ENCODE data around the gene ZNF497.

The ZNF497 gene

DNA sequence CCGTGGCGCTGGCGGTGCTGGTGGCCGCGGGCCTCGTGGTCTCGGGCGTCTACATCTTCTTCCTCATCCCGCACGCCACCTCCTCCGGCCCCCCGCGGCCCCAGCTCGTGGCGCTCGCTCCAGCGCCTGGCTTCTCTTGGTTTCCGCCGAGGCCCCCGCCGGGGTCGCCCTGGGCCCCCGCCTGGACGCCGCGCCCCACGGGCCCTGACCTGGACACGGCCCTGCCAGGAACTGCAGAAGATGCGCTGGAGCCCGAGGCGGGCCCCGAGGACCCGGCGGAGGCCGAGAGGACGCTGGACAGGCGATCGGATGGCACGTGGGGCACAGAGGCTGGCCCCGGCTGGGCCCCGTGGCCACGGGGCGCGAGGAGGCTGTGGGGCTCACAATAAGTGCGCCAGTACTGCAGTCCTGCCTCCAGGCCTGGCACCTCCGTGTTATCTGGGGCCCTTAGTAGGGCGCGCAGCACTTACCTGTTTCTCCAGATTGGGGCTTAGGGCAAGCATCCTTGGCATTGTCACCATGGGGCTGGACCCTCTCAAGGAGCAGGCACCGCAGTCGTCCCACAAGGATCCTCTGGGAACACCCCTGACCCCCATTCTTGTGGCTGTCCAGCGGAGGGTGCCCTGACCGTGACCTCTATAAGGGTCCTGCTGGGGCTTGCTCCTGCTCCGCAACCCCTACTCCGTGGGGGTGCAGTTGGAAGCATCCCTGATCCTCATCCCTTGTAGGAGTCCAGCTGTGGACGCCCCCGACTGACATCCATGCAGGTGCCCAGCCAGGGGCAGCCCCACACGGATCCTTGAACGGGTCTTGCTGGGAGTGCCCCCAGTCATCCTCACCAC is 34.4 kb upstream of the ZNF497 start:
- Histone ChIP-seq H3K36me3 (ENCODE audit: control insufficient read depth, insufficient read depth, low read length) (no peaks in the 10 kb centered on the region), H3K9me3 (ENCODE audit: control insufficient read depth, low read length) (no peaks in the 10 kb centered on the region), H3K4me1 (peaks cover 4% of the 10 kb centered on the region), H3K27ac (no peak overlapping the region), H3K4me3 (ENCODE audit: low read depth, low read length) (no peak overlapping the region), H3K79me2 (peaks cover 2% of the 10 kb centered on the region), H3K4me2 (ENCODE audit: low read length) (no peak overlapping the region), H2AFZ (no peak overlapping the region), H3K9ac (no peak overlapping the region), H3K27me3 (ENCODE audit: control insufficient read depth, insufficient read depth, low read length) (no peaks in the 10 kb centered on the region)
- TF ChIP-seq, protein P1, sequence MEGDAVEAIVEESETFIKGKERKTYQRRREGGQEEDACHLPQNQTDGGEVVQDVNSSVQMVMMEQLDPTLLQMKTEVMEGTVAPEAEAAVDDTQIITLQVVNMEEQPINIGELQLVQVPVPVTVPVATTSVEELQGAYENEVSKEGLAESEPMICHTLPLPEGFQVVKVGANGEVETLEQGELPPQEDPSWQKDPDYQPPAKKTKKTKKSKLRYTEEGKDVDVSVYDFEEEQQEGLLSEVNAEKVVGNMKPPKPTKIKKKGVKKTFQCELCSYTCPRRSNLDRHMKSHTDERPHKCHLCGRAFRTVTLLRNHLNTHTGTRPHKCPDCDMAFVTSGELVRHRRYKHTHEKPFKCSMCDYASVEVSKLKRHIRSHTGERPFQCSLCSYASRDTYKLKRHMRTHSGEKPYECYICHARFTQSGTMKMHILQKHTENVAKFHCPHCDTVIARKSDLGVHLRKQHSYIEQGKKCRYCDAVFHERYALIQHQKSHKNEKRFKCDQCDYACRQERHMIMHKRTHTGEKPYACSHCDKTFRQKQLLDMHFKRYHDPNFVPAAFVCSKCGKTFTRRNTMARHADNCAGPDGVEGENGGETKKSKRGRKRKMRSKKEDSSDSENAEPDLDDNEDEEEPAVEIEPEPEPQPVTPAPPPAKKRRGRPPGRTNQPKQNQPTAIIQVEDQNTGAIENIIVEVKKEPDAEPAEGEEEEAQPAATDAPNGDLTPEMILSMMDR (IDR thresholded peaks at IDR 0.05), result no peak

DNA sequence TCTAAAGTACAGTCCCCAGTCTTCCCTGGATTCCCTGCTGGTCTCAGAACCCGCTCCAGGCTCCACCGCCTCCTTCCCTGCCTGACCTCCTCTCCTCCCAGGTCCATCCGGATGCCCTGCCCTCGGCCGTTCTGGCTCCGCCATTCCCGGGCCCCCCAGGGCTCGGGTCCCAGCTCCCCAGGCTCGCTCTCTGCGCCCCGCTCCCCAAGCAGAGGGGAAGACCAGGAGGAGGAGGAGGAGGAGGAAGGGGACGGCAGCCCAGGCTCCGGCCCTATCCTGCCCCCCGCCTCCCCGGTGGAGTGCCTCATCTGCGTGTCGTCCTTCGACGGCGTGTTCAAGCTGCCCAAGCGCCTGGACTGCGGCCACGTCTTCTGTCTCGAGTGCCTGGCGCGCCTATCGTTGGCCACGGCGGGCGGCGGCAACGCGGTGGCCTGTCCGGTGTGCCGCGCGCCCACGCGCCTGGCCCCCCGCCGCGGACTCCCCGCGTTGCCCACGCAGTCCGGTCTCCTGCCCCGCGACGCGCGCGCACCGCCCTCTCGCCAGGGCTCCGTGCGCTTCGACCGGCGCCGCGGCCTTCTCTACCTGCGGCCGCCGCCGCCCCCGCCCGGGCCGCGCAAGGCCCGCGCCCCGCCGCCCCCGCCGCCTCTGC is 33.6 kb upstream of the ZNF497 start:
- no peaks in the 10 kb centered on the region for H3K27me3 ChIP-seq (ENCODE audit: control insufficient read depth, insufficient read depth, low read length)
- peaks cover 2% of the 10 kb centered on the region for H3K79me2 ChIP-seq
- no peaks in the 10 kb centered on the region for H3K9me3 ChIP-seq (ENCODE audit: control insufficient read depth, low read length)
- H2AFZ ChIP-seq, result peak overlapping the region; percentile 73
- no peaks in the 10 kb centered on the region for H3K36me3 ChIP-seq (ENCODE audit: control insufficient read depth, insufficient read depth, low read length)
- H3K9ac ChIP-seq, result no peak overlapping the region
- peak overlapping the region; percentile 44 for H3K4me2 ChIP-seq (ENCODE audit: low read length)
- H3K4me3 ChIP-seq (ENCODE audit: low read depth, low read length), result peak overlapping the region; percentile 31
- TF ChIP-seq, protein P1 (IDR thresholded peaks at IDR 0.05), result no peak
- peaks cover 4% of the 10 kb centered on the region for H3K4me1 ChIP-seq
- H3K27ac ChIP-seq, result no peak overlapping the region

DNA sequence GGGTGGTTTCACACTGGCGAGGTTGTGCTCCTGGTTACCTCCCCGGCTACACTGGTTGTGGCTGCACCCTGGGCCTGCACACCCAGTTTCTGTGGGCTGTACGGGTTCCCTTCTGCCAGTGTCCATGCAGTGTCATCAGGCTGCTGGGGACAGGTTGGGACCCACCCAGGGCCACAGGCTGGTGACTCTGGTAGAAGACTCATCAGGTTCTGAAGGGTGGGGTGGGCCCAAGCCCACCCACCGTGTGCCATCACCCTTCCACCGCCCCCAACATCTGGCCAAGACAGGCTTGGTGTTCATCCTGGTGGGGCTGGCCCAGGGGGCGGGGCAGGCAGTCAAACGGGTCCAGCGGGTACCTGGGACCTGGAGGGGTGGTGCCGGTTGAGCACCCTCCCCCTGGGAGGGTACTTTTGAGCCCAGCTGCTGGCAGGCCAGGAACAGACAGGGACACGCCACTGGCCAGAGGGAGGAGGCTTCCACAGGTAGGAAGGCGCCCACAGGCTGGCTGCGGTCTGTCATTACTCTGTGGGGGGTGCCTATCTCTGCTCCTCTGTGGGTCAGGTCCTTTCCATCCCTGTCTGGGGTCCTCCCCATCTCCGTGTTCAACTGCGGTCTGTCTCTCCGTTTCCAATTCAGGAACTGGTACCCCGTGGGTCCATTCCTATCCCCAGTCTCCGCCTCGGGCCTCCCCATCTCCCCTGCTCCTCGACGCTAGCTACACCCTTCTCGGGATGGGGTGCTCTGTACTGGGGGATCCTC is 32.8 kb upstream of the ZNF497 start, which contains the start of gene RNF225:
TSS of gene RNF225 (plus strand) at position 437 of the 759 bp plus-strand sequence. CDS start 434 bp downstream, outside the sequence.
- H3K27ac ChIP-seq, result no peak within 1 kb of the TSS
- peak within 1 kb of the TSS; percentile 73 for H2AFZ ChIP-seq
- H3K4me1 ChIP-seq, result peaks cover 4% of the 10 kb centered on the region
- no peaks in the 10 kb centered on the region for H3K27me3 ChIP-seq (ENCODE audit: control insufficient read depth, insufficient read depth, low read length)
- H3K36me3 ChIP-seq (ENCODE audit: control insufficient read depth, insufficient read depth, low read length), result no peaks in the 10 kb centered on the region
- H3K4me2 ChIP-seq (ENCODE audit: low read length), result peak within 1 kb of the TSS; percentile 44
- TF ChIP-seq, protein P1 (IDR thresholded peaks at IDR 0.05), result no peak
- no peak within 1 kb of the TSS for H3K9ac ChIP-seq
- peaks cover 2% of the 10 kb centered on the region for H3K79me2 ChIP-seq
- peak within 1 kb of the TSS; percentile 31 for H3K4me3 ChIP-seq (ENCODE audit: low read depth, low read length)
- no peaks in the 10 kb centered on the region for H3K9me3 ChIP-seq (ENCODE audit: control insufficient read depth, low read length)

DNA sequence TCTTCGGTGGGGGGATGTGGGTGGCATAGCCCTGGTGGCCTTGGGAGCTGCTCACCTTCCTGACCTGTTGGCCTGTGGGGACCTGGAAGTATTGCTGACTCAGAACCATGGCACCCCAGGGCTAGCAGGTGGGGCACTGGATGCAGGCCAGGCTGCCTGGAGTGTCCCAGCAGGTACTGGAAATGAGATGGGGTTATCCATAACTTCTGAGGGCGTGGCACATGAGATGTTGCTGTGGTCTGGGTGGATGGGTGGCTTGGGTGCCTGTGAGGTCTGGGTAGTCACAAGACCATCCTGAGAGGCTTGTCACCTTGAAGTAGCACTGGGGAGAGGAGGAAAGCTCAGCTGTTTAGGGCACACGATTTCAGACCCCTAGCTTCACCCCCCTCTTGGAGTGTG is 32.3 kb upstream of the ZNF497 start:
- H3K4me3 ChIP-seq (ENCODE audit: low read depth, low read length), result no peak overlapping the region
- no peaks in the 10 kb centered on the region for H3K9me3 ChIP-seq (ENCODE audit: control insufficient read depth, low read length)
- H3K4me2 ChIP-seq (ENCODE audit: low read length), result no peak overlapping the region
- H3K9ac ChIP-seq, result no peak overlapping the region
- H3K79me2 ChIP-seq, result peaks cover 2% of the 10 kb centered on the region
- TF ChIP-seq, protein P1 (IDR thresholded peaks at IDR 0.05), result no peak
- no peak overlapping the region for H2AFZ ChIP-seq
- H3K4me1 ChIP-seq, result peaks cover 4% of the 10 kb centered on the region
- no peaks in the 10 kb centered on the region for H3K27me3 ChIP-seq (ENCODE audit: control insufficient read depth, insufficient read depth, low read length)
- no peaks in the 10 kb centered on the region for H3K36me3 ChIP-seq (ENCODE audit: control insufficient read depth, insufficient read depth, low read length)
- no peak overlapping the region for H3K27ac ChIP-seq
